ENCODE measurements around the gene GLB1L2.

- TF ChIP-seq TAF1 (IDR thresholded peaks at IDR 0.05; ENCODE audit: borderline replicate concordance, low read depth, low read length) = no peak
- no peak for TF ChIP-seq POLR2A (IDR thresholded peaks at IDR 0.05; ENCODE audit: low read depth, low read length)
- TF ChIP-seq POLR2AphosphoS5 (IDR thresholded peaks at IDR 0.05; ENCODE audit: low read depth, low read length) = no peak
These were observed 32.5 kb downstream of the GLB1L2 start for GRCh38 chr11:134364261-134364660.
